T-helper 1 cell treated with Interleukin-12 subunit alpha and Interleukin-12 subunit beta and Interleukin-4 antibody, amounts not matched to agents 30 μg/mL and 1 μg/mL, for 36 hours (primary cell): ENCODE results near the gene CLEC14A.

Experiments used
- H3K27ac Mint-ChIP-seq: one replicate; pipeline ENCODE4 v1.8.0; 2021; ENCODE audit warnings: mild to moderate bottlenecking, mixed read lengths
- H3K27me3 Mint-ChIP-seq: one replicate; pipeline ENCODE4 v1.8.0; 2021; ENCODE audit warnings: low read depth, mixed read lengths
- H3K36me3 Mint-ChIP-seq: one replicate; pipeline ENCODE4 v1.8.0; 2021; ENCODE audit warnings: low read depth, mixed read lengths
- H3K4me1 Mint-ChIP-seq: one replicate; pipeline ENCODE4 v1.8.0; 2021; ENCODE audit warnings: low read depth, mixed read lengths
- H3K4me3 Mint-ChIP-seq: one replicate; pipeline ENCODE4 v1.8.0; 2021; ENCODE audit warnings: mild to moderate bottlenecking, moderate library complexity, mixed read lengths
- H3K9me3 Mint-ChIP-seq: one replicate; pipeline ENCODE4 v1.8.0; 2021; ENCODE audit warnings: mixed read lengths

CLEC14A gene

DNA sequence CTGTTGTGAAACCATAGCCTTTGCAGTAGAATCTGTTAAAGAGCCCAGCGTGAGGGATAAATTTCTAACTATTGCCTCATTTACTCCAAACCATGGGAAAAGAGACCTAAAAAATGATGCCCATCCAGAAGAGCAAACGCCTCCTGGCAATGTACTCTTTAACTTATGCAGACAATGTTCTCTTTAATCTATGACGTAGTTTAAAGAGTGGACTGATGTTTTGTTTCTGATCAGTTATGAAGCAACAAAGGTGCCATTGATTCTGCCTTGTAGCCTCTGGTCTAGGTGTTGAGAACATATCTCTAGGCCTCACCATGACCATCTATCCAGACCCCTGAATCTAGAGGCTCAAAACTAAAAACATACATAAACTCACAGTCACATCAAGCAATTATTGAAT is 34.8 kb downstream of the CLEC14A start:
- H3K9me3 Mint-ChIP-seq, result no peaks in the 10 kb centered on the region
- no peak overlapping the region for H3K4me3 Mint-ChIP-seq
- H3K36me3 Mint-ChIP-seq, result no peaks in the 10 kb centered on the region
- no peaks in the 10 kb centered on the region for H3K4me1 Mint-ChIP-seq
- H3K27ac Mint-ChIP-seq, result no peak overlapping the region
- no peaks in the 10 kb centered on the region for H3K27me3 Mint-ChIP-seq

GRCh38 chr14:38217553-38217952 is 38.3 kb downstream of the CLEC14A start:
- Mint-ChIP-seq H3K9me3 (no peaks in the 10 kb centered on the region), H3K36me3 (no peaks in the 10 kb centered on the region), H3K4me1 (no peaks in the 10 kb centered on the region), H3K4me3 (no peak overlapping the region), H3K27ac (no peak overlapping the region), H3K27me3 (peaks cover 8% of the 10 kb centered on the region)

DNA sequence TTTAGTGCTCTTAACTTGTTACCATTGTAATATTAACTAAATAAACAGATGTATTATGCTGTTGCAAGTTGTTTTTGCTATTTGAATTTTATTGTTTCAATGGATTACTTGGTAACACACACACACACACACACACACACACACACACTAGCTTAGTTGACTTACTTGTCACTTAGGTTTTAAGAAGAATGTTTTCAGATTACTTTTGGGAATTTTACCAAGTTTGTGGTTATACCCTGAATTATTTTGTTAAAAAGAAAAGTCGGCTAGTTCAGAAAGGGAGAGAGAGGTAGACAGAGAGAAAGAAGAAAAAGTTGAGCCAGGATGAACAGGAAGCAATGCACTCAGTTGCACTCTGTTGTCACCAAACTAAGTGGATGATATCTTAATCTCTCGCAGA is 42.9 kb downstream of the CLEC14A start:
- Mint-ChIP-seq H3K27me3 (peaks cover 46% of the 10 kb centered on the region), H3K27ac (no peak overlapping the region), H3K9me3 (no peaks in the 10 kb centered on the region), H3K4me1 (peaks cover 5% of the 10 kb centered on the region), H3K4me3 (no peak overlapping the region), H3K36me3 (no peaks in the 10 kb centered on the region)

- no peaks in the 10 kb centered on the region for H3K9me3 Mint-ChIP-seq
- H3K4me1 Mint-ChIP-seq, result peaks cover 5% of the 10 kb centered on the region
- no peak overlapping the region for H3K4me3 Mint-ChIP-seq
- peaks cover 55% of the 10 kb centered on the region for H3K27me3 Mint-ChIP-seq
- H3K27ac Mint-ChIP-seq, result no peak overlapping the region
- no peaks in the 10 kb centered on the region for H3K36me3 Mint-ChIP-seq
Observed at GRCh38 chr14:38212111-38212510, 43.8 kb downstream of the CLEC14A start.

GRCh38 chr14:38211255-38211735 is 44.6 kb downstream of the CLEC14A start:
- H3K4me3 Mint-ChIP-seq, result no peak overlapping the region
- peaks cover 5% of the 10 kb centered on the region for H3K4me1 Mint-ChIP-seq
- no peaks in the 10 kb centered on the region for H3K36me3 Mint-ChIP-seq
- peaks cover 62% of the 10 kb centered on the region for H3K27me3 Mint-ChIP-seq
- no peak overlapping the region for H3K27ac Mint-ChIP-seq
- H3K9me3 Mint-ChIP-seq, result no peaks in the 10 kb centered on the region

DNA sequence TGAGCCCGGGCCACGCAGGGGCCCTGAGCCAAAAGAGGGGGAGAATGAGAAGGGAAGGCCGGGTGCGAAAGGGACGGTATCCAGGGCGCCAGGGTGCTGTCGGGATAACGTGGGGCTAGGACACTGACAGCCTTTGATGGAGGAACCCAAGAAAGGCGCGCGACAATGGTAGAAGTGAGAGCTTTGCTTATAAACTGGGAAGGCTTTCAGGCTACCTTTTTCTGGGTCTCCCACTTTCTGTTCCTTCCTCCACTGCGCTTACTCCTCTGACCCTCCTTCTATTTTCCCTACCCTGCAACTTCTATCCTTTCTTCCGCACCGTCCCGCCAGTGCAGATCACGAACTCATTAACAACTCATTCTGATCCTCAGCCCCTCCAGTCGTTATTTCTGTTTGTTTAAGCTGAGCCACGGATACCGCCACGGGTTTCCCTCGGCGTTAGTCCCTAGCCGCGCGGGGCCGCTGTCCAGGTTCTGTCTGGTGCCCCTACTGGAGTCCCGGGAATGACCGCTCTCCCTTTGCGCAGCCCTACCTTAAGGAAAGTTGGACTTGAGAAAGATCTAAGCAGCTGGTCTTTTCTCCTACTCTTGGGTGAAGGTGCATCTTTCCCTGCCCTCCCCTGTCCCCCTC is 45.2 kb downstream of the CLEC14A start:
- Mint-ChIP-seq H3K36me3 (no peaks in the 10 kb centered on the region), H3K4me3 (no peak overlapping the region), H3K4me1 (peaks cover 5% of the 10 kb centered on the region), H3K27ac (no peak overlapping the region), H3K9me3 (no peaks in the 10 kb centered on the region), H3K27me3 (peaks cover 67% of the 10 kb centered on the region)

DNA sequence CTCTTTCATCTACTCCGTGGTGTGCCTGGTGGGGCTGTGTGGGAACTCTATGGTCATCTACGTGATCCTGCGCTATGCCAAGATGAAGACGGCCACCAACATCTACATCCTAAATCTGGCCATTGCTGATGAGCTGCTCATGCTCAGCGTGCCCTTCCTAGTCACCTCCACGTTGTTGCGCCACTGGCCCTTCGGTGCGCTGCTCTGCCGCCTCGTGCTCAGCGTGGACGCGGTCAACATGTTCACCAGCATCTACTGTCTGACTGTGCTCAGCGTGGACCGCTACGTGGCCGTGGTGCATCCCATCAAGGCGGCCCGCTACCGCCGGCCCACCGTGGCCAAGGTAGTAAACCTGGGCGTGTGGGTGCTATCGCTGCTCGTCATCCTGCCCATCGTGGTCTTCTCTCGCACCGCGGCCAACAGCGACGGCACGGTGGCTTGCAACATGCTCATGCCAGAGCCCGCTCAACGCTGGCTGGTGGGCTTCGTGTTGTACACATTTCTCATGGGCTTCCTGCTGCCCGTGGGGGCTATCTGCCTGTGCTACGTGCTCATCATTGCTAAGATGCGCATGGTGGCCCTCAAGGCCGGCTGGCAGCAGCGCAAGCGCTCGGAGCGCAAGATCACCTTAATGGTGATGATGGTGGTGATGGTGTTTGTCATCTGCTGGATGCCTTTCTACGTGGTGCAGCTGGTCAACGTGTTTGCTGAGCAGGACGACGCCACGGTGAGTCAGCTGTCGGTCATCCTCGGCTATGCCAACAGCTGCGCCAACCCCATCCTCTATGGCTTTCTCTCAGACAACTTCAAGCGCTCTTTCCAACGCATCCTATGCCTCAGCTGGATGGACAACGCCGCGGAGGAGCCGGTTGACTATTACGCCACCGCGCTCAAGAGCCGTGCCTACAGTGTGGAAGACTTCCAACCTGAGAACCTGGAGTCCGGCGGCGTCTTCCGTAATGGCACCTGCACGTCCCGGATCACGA is 46.0 kb downstream of the CLEC14A start:
- no peaks in the 10 kb centered on the region for H3K9me3 Mint-ChIP-seq
- peaks cover 5% of the 10 kb centered on the region for H3K4me1 Mint-ChIP-seq
- H3K27ac Mint-ChIP-seq, result no peak overlapping the region
- peaks cover 73% of the 10 kb centered on the region for H3K27me3 Mint-ChIP-seq
- H3K36me3 Mint-ChIP-seq, result no peaks in the 10 kb centered on the region
- no peak overlapping the region for H3K4me3 Mint-ChIP-seq

DNA sequence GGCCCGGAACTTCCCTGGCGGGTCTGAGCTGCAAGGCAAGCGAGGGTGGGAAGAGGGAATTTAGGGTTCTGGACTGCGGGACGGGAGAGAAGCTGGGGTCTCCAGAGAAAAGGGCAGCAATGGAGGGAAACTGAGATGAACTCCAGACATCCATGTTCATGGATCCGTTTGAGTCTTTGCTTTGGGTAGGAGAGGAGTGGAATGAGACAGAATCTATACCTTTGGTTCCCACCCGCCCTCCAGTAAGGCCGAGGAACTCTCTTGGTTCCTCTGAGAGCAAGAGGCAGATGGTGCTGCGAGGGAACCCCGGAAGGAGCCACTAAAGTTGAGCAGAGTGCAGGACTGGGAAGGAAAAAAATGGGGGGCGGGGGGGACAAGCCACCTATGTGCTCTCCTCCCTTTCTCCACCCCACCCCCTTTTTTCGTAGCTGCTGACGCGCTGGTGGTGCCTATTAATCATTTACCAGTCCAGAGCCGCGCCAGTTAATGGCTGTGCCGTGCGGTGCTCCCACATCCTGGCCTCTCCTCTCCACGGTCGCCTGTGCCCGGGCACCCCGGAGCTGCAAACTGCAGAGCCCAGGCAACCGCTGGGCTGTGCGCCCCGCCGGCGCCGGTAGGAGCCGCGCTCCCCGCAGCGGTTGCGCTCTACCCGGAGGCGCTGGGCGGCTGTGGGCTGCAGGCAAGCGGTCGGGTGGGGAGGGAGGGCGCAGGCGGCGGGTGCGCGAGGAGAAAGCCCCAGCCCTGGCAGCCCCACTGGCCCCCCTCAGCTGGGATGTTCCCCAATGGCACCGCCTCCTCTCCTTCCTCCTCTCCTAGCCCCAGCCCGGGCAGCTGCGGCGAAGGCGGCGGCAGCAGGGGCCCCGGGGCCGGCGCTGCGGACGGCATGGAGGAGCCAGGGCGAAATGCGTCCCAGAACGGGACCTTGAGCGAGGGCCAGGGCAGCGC is 47.0 kb downstream of the CLEC14A start:
- H3K27me3 Mint-ChIP-seq, result peaks cover 74% of the 10 kb centered on the region
- H3K9me3 Mint-ChIP-seq, result no peaks in the 10 kb centered on the region
- peaks cover 5% of the 10 kb centered on the region for H3K4me1 Mint-ChIP-seq
- no peak overlapping the region for H3K27ac Mint-ChIP-seq
- no peaks in the 10 kb centered on the region for H3K36me3 Mint-ChIP-seq
- no peak overlapping the region for H3K4me3 Mint-ChIP-seq

- Mint-ChIP-seq H3K36me3 (no peaks in the 10 kb centered on the region), H3K4me3 (no peak within 1 kb of the TSS), H3K27me3 (peaks cover 67% of the 10 kb centered on the region), H3K9me3 (no peaks in the 10 kb centered on the region), H3K4me1 (peaks cover 5% of the 10 kb centered on the region), H3K27ac (no peak within 1 kb of the TSS)
Observed at GRCh38 chr14:38207736-38208617, 47.9 kb downstream of the CLEC14A start, which contains the start of gene SSTR1. TSS of gene SSTR1 (plus strand) at chr14:38207904. CDS start at chr14:38209390, 1,486 bp downstream.

- no peaks in the 10 kb centered on the region for H3K36me3 Mint-ChIP-seq
- peaks cover 70% of the 10 kb centered on the region for H3K27me3 Mint-ChIP-seq
- H3K27ac Mint-ChIP-seq, result no peak overlapping the region
- peaks cover 5% of the 10 kb centered on the region for H3K4me1 Mint-ChIP-seq
- no peak overlapping the region for H3K4me3 Mint-ChIP-seq
- no peaks in the 10 kb centered on the region for H3K9me3 Mint-ChIP-seq
Observed at GRCh38 chr14:38207377-38207735, 48.5 kb downstream of the CLEC14A start.

GRCh38 chr14:38206689-38207376 is 49.1 kb downstream of the CLEC14A start:
- H3K27ac Mint-ChIP-seq, result no peak overlapping the region
- H3K27me3 Mint-ChIP-seq, result peaks cover 65% of the 10 kb centered on the region
- no peaks in the 10 kb centered on the region for H3K36me3 Mint-ChIP-seq
- peaks cover 5% of the 10 kb centered on the region for H3K4me1 Mint-ChIP-seq
- no peak overlapping the region for H3K4me3 Mint-ChIP-seq
- H3K9me3 Mint-ChIP-seq, result no peaks in the 10 kb centered on the region

- H3K27me3 Mint-ChIP-seq, result peaks cover 59% of the 10 kb centered on the region
- no peaks in the 10 kb centered on the region for H3K9me3 Mint-ChIP-seq
- H3K4me3 Mint-ChIP-seq, result no peak overlapping the region
- no peak overlapping the region for H3K27ac Mint-ChIP-seq
- no peaks in the 10 kb centered on the region for H3K36me3 Mint-ChIP-seq
- H3K4me1 Mint-ChIP-seq, result peaks cover 5% of the 10 kb centered on the region
Observed at GRCh38 chr14:38205949-38206665, 49.8 kb downstream of the CLEC14A start.
